Stimulated activated CD8-positive, alpha-beta memory T cell treated with anti-CD3 and anti-CD28 coated beads, Interleukin-12 subunit alpha, Interleukin-12 subunit beta, amount 100 ng/mL, for 24 hours (primary cell): ENCODE results near the gene METTL26.

Experiments
- DNase-seq: peaks from one replicate; pipeline ENCODE4 v3.0.0-alpha.2; 2020; ENCODE audit errors: extremely low read depth

The METTL26 gene

DNA sequence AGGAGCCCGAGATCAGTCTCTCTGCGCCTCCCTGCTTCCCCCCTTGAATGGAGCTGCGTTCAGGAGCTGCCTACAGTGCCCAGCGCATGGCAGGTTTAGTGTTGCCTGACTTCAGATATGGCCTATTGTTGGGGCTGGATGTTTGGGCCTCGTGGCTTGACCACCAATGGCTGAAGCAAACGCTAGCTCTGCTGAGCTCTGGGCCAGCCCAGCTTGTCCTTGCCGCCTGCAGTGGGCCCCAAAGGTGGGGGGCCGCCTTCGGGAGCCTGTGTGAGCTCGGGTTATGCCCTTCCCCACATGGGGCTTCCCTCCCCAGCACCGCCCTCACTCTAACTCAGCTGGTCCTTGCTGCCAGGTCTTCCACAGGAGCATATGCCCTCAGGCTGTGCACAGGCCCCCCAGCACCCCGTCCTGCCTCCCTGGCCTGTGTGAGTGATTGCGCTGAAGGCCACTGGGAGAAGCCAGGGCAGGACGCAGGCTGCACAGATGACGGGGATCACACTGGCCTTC lies 2.0 kb upstream of the METTL26 start:
- DNase-seq = no peak

DNA sequence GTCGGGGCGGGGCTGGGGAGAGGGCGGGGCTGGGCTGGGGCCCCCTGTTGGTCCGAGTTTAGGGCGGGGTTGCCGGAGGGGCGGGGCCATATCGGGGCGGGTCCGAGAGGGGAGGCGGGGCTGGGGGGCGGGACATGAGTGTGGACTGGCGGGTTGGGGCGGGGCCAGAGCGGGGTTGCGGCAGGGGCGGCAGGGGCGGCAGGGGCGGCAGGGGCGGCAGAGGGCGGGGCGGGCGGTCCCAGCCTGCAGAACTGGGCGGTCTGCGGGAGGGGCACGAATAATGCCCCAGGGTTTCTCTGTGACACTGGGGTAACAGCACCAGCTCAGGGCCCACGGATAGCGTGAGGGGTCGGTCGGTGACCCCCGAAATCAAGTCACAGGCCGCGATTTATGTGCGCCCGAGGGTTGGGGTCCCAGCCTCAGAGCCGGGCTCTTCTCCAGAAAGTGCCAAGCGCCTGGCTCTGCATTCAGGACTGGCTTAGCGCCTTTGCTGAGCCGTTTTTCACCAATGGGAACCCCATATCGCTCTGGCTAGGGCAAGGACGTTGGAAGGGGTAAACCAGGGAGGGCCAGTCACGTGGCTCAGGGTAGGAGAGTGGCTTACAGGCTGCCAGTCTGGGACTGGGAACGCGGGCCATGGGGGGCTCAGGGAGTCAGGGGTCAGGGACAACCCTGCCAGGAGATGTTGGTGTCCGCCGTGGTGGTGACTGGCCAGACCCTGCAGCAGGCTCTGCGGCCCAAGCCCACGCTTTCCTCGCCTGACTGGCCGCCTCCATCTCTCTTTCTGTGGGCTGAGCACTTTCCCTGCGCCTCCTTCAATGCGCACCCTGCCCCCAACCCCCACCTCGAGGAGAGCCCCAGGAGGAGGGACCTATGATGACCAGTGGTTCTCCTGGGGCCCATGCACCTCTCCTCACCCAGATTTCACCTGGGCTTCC lies 1.2 kb upstream of the METTL26 start:
- peak; percentile 74 for DNase-seq

DNA sequence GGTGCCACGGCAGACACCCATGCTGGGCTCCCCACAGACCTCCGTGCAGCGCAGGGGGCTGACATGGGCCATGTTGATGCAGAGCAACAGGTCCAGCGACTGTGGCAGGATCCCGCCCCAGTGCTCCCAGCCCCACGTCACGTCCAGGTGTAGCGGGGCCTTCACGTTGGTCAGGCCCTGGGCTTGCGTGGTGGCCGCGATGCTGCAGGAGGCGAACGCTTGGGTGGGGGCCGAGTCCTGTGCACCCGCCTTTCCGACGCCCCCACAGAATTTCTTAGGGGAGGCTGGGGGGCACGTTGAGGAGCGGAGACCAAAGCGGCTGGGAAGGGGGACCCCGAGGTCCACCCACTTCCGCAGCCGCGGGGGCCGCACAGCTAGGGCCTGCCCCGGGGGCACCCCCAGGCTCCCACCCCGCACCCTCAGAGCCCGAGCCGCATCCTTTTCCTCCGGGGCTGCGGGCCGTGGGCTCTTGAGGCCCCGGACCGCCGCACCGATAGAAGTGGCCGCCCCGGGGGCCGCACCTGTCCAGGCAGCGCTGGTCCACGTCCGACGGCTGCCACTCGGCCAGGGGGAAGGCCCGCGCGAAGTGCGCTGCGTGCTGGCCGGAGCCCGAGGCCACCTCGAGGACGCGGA lies 416 bp downstream of the METTL26 start:
- DNase-seq = no peak

DNA sequence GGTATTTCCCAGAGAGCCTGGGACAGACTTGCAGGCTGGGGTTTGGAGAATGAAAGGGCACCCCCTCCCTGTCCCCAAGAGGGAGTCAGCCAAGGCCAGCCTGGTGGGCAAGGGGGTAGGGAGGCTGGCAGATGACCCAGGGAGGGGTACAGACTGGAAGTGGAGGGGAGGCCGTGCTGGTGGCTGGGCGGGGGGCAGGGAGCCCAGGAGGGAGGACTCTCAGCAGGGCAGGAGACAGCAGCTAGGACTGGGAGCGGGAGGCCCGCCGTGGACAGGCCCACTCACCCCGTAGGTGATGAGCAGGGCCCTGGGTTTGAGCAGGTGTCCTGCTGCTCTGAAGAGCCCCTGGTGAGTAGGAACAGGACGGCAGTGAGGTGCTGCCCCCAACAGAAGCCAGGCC lies 1.1 kb downstream of the METTL26 start:
- no peak for DNase-seq

DNA sequence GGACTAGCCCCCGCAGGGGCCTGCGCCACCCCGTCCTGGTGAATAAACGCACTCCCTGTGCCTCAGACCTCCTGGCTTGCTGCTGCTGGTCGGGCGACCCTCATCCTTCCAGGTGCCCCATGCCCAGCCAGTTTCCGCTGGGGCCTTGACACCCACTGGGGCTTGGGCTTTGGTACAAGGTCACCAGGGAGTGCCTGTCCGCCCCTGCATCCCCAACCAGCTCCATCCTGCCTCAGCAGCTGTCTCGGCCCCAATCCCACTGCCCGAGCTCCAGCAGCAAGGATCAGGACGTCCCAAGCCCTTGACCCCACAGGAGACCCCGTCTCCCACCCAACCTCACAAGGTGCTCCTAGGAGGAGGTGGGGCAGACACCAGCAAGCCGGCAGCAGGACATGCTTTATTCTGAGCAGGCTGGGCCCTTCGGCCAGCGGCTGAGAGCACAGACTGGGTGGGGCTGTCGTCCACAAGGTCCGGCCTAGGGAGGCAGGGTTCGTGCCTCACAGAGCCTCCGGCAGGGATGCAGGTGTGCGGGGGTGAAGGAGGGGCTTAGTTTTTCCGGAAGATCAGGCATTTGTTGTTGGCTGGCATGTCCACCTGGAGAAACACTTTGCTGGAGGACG lies 1.9 kb downstream of the METTL26 start:
- no peak for DNase-seq

DNA sequence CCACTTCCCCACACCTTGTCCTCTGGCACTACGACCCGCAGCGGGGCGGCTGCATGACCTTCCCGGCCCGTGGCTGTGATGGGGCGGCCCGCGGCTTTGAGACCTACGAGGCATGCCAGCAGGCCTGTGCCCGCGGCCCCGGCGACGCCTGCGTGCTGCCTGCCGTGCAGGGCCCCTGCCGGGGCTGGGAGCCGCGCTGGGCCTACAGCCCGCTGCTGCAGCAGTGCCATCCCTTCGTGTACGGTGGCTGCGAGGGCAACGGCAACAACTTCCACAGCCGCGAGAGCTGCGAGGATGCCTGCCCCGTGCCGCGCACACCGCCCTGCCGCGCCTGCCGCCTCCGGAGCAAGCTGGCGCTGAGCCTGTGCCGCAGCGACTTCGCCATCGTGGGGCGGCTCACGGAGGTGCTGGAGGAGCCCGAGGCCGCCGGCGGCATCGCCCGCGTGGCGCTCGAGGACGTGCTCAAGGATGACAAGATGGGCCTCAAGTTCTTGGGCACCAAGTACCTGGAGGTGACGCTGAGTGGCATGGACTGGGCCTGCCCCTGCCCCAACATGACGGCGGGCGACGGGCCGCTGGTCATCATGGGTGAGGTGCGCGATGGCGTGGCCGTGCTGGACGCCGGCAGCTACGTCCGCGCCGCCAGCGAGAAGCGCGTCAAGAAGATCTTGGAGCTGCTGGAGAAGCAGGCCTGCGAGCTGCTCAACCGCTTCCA lies 2.6 kb downstream of the METTL26 start:
- DNase-seq = no peak

DNA sequence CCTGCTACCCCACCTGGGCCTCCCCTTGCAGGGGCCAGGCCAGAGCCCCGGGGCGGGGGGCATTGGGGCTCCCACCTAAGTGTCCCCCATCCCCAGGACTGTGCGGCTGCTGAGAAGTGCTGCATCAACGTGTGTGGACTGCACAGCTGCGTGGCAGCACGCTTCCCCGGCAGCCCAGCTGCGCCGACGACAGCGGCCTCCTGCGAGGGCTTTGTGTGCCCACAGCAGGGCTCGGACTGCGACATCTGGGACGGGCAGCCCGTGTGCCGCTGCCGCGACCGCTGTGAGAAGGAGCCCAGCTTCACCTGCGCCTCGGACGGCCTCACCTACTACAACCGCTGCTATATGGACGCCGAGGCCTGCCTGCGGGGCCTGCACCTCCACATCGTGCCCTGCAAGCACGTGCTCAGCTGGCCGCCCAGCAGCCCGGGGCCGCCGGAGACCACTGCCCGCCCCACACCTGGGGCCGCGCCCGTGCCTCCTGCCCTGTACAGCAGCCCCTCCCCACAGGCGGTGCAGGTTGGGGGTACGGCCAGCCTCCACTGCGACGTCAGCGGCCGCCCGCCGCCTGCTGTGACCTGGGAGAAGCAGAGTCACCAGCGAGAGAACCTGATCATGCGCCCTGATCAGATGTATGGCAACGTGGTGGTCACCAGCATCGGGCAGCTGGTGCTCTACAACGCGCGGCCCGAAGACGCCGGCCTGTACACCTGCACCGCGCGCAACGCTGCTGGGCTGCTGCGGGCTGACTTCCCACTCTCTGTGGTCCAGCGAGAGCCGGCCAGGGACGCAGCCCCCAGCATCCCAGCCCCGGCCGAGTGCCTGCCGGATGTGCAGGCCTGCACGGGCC lies 3.4 kb downstream of the METTL26 start:
- DNase-seq = no peak

DNA sequence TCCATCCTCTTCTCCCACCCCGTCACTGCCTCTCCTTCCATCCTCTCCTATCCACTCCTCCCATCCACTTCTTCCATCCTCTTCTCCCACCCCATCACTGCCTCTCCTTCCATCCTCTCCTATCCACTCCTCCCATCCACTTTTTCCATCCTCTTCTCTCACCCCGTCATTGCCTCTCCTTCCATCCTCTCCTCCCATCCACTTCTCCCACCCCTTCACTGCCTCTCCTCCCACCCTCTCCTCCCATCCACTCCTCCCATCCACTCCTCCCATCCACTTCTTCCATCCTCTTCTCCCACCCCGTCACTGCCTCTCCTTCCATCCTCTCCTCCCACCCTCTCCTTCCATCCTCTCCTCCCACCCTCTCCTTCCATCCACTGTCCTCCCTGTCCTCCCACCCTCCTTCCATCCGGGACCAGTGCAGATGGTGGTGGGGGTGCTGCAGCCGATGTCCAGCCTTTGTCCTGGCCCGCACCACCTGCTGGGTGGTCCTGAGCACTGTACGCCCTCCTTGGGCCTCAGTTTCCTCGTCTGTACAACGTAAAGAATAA lies 4.2 kb downstream of the METTL26 start:
- no peak for DNase-seq

DNA sequence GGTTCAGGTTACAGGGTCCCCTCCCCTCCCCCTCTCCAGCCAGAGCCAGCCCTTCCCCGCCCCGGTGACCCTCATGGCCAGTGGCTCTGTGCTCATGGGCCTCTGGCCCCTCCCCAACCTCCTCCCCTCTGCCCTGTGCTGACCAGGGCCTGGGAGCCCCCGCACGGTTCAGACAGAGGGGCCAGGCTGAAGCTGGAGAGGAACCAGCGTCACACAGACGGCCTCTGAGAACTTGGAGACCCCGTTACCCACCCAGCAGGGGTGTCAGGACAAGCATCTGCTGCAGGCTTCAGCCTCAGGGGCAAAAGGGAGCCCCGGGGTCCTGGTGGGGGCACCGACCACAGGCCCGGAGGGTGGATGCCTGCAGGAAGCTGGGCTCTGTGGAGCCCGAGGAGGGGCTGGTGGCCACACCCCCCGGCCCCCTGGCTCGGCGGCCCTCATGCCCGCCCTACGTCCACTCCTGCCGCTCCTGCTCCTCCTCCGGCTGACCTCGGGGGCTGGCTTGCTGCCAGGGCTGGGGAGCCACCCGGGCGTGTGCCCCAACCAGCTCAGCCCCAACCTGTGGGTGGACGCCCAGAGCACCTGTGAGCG lies 5.2 kb downstream of the METTL26 start, which contains the start of gene WFIKKN1:
Gene WFIKKN1 (plus strand): TSS at position 171 of the 591 bp plus-strand sequence. CDS start 269 bp downstream, at position 440.
- no peak for DNase-seq

DNA sequence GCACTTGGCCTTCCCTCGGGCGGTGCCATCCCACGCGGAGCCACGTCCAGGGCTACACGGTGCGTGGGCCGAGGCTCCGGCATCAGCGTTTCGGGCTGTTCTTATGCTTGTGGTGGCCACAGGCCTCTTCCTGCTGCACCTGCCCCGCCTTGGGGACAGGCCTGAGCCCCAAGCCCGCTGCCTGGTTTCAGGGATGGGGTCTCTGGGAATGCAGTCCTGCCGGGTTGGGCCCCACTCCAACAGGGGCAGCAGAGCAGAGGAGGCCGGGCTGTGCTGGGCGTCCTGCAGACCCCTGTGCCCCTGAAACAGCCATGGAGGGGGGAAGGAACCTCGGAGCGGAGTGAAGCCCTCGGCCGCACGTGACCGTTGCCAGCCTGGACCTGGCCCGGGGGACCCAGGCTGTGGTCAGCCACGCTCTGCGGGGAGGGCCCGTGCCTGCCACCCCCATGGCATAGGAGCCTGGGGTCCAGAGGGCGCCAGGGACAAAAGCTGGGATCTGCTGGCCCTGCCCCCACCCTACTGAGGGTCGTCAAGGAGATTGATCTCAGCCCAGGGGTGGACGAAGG lies 5.8 kb downstream of the METTL26 start:
- DNase-seq = no peak

DNA sequence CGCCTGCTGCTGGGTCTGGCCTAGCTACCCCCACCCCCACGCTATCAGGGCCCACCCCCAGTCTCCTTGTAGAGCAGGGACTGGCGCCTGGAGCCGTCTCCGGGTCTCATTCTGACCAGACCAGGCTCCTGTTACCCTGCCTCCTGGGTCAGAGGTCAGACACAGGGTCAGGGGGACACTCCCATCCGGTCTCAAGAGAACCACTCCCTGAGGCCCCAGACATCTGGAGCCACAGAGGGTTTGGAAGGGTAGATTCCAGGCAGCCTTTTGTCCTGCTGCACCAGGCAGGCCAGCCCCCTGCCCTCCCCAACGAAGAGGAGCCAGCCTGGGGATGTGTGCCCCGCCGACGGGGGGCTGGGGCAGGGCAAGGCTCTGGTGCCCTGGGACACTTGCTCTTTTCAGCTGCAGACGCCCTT lies 6.3 kb downstream of the METTL26 start:
- DNase-seq = no peak

DNA sequence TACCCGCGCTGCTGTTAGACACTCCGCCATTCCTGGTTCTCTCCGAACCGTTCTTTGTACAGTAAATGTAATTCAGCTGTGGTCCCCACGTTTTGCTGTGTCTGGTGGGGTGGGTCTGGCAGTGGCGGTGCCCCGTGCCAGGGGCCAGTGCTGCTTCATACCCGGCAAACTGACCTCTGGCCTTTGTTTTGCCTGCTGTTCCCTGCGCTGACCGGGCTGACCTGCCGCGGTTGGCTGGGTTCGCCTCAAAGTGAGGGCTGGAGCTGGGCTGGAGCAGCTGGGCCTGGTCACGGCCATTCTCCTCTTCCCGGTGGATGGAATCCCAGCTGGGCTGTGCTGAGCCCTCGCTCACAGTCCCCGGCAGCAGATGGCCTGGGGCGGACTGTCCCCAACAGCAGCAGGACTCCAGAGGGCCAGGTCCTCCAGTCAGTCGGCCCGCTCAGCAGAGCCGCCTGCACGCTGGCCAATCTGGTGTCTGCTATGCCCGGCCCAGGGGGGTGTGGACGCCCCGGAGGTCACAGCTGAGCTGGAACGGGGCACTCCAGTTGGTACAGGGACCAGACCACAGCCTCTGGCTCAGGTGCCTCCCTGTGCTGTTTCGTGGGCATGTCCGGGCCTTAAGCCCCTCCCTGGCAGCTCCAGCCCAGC lies 6.8 kb downstream of the METTL26 start:
- DNase-seq = no peak

DNA sequence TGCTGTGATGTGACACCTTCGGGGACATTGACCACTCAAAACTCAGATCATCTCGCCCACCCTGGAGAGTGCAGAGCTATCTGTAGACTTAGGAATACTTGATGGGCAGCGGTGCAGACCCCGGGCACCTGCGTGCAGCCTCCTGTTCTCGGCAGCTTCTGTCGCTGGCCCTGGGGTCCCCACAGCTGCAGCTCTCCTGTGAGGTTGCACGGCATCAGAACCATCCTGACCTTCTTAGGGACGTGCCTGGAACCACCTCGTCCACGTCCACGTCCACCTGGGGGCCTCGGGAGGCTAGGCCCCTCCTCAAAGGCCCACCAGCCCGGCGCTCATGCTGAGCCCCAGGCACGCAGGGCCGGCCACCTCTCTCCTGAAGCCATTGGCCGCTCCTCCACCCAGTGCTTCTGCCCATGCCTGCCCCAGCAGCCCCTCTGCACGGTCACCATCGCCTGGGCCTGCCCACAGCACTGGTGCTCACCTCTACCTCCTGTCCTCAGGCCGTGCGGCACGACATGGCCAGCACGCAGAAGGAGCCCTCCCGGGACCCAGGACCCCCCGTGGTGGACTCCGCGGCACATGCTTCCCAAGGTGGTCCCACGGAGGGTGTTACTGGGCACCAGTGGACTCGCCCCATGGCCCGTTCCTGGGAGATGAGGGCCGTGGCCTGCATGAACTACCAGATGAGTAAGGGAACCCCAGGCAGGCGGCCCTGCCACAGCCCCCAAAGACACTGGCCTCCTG lies 7.6 kb downstream of the METTL26 start:
- DNase-seq = no peak

DNA sequence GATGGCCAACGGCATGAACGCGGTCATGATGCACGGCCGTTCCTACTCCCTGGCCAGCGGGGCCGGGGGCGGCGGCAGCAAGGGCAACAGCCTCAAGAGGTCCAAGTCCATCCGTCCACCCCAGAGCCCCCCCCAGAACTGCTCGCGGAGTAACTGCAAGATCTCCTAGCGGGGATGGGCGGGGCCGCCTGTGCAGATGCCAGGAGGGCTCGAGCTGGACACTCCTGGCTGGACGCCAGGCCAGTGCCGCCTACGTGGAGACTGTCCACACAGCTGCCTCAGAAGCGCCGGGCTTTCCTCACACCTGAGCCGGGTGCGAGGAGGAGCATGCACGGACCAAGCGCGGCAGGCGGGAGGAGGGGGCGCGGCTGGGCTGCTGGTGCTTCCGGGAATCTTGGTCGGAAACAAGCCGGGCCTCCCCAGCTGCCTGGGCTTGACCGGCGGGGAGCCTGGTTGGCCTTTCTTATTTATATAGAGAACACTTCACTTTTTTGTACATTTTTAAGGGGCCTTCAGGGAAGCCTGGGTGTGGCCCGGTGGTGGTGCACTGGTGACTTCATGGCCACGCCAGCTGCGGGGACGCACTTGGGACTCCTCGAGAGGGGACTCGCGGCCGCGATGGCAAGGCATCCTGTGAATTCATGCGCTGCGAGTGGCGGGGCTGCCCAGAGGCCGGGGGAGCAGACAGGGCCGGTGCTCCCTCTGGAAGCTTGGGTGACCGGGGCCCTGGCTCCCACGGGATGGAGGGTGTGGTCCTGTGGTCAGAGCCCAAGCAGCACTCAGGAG lies 8.5 kb downstream of the METTL26 start:
- DNase-seq = no peak

DNA sequence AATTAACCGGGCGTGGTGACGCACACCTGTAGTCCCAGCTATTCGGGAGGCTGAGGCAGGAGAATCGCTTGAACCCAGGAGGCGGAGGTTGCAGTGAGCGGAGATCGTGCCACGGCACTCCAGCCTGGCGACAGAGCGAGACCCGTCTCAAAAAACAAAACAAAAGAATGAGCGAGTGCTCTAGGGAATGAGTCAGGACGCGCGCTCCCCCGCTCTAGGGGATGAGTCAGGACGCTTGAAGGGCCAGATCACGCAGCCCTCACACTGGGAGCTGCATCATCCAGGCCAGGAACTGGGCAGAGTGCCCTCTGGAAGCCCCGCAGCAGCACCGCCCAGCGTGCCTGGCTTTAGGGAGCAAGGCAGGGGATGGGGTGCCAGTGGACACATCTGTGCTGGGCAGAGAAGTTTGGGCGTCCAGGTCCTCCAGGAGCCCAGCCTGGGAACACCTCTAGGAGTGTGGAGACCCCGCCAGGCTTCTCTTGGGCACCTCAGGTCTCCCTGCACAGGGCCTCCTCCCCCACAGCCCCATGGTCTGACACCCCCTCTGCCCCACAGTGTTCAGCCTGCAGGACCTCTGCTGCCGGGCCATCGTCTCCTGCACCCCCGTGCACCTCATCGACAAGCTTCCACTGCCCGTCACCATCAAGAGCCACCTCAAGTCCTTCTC lies 9.2 kb downstream of the METTL26 start:
- DNase-seq = no peak

DNA sequence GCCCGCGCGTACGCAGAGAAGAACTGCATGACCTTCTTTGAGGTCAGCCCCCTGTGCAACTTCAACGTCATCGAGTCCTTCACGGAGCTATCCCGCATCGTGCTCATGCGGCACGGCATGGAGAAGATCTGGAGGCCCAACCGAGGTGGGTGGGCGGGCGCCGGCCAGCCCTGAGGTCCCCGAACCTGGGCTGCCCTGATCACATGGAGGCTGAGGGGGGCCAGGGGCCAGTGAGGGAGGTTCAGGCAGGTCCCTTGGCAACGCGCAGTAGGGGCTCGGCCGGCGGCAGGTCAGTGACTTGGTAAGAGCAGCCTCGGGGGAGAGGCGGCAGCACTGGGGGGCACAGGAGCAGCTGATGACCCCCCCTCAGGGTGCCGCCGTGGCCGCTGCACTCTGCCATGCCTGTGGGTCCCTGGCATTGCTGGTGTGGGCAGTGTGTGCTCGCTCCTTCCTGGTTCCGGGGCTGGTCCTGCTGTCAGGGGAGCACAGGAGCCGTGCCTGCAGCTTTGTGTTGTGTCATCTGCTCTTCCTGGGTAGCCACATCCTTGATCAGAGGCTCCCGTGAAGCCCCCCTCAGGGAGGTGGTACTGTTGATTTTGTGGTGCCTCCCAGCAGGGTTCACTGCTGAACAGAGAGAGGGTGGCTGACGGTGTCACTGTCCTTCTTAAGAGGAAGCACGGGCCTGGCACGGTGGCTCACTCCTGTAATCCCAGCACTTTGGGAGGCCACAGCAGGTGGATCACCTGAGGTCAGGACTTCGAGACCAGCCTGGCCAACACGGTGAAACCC lies 9.9 kb downstream of the METTL26 start:
- no peak for DNase-seq
